Prostate gland (tissue), 2 donors: ENCODE data around the gene LZTS3. TPM values are rescaled to one million over a fixed set of nuclear protein-coding genes. Genes with fewer than 3 reads are reported as not detected.
"Not testable (repeated sequence)": the region's sequence is repeated elsewhere in the genome, so short reads cannot be mapped to it uniquely, and the experiment has no call there.

ENCODE experiments used
- DNase-seq: peaks from one replicate; pipeline ENCODE4 v3.0.0-alpha.2; 2019; ENCODE audit warnings: low spot score
- H3K27ac ChIP-seq, 2 donors: fragments of 200-600 bp; sonication (generic); 2 replicates each; pipeline ENCODE4 v1.5.1; 2017 to 2019
- H3K27me3 ChIP-seq: fragments of 200-600 bp; sonication (generic); replicated peaks from 2 replicates; pipeline ENCODE4 v1.5.1; 2019; ENCODE audit not compliant: insufficient read depth
- H3K36me3 ChIP-seq, 2 donors: fragments of 200-600 bp; sonication (generic); 1 replicate in 1 of 2; 2 replicates in 1 of 2; pipeline versions ENCODE4 v1.5.1 to v1.8.1; 2017 to 2019
- H3K4me1 ChIP-seq: fragments of 200-600 bp; sonication (generic); replicated peaks from 2 replicates; pipeline ENCODE4 v1.5.1; 2019
- H3K4me3 ChIP-seq, 2 donors: fragments of 200-600 bp; sonication (generic); 2 replicates each; pipeline ENCODE4 v1.5.1; 2017 to 2019
- H3K9me3 ChIP-seq: fragments of 200-600 bp; sonication (generic); 2 replicates; pipeline ENCODE4 v1.5.1; 2017
- POLR2A ChIP-seq: fragments of 450-650 bp; IDR thresholded peaks from one replicate; pipeline ENCODE4 v1.6.1; 2016; ENCODE audit warnings: antibody characterized with exemption, mild to moderate bottlenecking
- POLR2AphosphoS5 ChIP-seq: sonication (generic); formaldehyde crosslinking; IDR thresholded peaks from one replicate; pipeline ENCODE4 v1.6.1; 2017; ENCODE audit warnings: antibody characterized with exemption
- WGBS: methylation state at CpG from one replicate; pipeline ENCODE4 v1.1.5; 2018; 5-methylcytosine and 5-hydroxymethylcytosine counted together
- intact Hi-C: fragments of 100-400 bp; cut with DNase I; formaldehyde crosslinking; loops from one replicate; pipeline ENCODE4 v1.14.2; 2022
- total RNA-seq, 2 donors: library from RNA; depleted of rRNA; stranded (reverse); fragments of >200 nt; gene quantifications; one replicate each; pipeline ENCODE4 v1.1.0, GENCODE V29; 2016
- TF ChIP-seq, protein P1 (sequence below), 4 experiments: fragments of 200-600 bp in 2 of 4; fragments of 450-650 bp in 2 of 4; sonication (generic) in 2 of 4; IDR thresholded peaks; 1 replicate in 3 of 4; 2 replicates in 1 of 4; pipeline ENCODE4 v1.5.1; 2016 to 2019; ENCODE audit warnings: antibody characterized with exemption in 4 of 4, mild to moderate bottlenecking in 2 of 4, moderate library complexity in 2 of 4

The LZTS3 gene
- total RNA-seq, 2 donors from 2014 or later: 23.7 to 29.1 TPM

DNA sequence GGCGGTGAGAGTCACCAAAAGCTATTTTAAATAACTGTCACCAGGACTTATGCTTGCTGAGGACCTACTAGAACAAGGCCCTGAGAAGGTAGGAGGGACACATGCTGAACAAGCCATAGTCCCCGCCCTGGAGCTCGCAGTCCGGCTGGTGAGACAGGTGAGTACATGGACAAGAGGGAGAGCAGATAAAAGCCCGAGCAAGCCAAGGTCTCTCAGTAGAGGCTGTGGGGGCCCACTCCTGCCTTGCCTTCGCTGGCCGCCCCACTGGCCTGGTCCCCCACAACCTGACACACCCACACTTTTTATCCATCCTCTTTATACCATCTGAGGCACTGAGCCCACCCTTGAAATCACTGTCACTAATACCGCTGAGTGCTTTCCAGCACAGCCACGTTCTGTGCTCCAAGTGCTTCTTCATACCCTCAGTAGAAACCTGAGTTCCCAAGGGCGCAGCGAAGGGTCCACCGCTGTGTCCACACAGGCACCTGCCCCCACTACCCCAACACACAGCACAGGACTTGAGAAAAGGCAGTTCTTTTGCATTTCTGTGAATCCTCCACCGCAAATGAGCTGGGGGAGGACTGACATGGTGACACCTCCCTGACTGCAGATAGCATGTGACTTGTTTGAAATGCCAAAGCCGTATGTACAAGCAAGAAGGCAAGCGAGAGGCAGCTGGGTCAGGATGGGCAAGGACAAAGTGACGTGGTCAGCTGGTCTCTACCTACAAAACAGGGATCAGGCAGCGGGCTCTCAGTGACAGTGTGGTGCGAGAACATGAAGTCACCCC, 19.1 kb upstream of the LZTS3 start:
- Histone ChIP-seq H3K36me3 (peaks cover 26 to 33% of the 10 kb centered on the region in 2 donors), H3K9me3 (no peaks in the 10 kb centered on the region), H3K27ac (no peak overlapping the region), H3K27me3 (no peaks in the 10 kb centered on the region), H3K4me1 (no peaks in the 10 kb centered on the region), H3K4me3 (no peak overlapping the region)
- 91% methylated on average over 18 of the region's 18 CpGs for WGBS
- intact Hi-C loops: no loop called here
- TF ChIP-seq POLR2AphosphoS5 (no peak), POLR2A (no peak)
- TF ChIP-seq, protein P1, sequence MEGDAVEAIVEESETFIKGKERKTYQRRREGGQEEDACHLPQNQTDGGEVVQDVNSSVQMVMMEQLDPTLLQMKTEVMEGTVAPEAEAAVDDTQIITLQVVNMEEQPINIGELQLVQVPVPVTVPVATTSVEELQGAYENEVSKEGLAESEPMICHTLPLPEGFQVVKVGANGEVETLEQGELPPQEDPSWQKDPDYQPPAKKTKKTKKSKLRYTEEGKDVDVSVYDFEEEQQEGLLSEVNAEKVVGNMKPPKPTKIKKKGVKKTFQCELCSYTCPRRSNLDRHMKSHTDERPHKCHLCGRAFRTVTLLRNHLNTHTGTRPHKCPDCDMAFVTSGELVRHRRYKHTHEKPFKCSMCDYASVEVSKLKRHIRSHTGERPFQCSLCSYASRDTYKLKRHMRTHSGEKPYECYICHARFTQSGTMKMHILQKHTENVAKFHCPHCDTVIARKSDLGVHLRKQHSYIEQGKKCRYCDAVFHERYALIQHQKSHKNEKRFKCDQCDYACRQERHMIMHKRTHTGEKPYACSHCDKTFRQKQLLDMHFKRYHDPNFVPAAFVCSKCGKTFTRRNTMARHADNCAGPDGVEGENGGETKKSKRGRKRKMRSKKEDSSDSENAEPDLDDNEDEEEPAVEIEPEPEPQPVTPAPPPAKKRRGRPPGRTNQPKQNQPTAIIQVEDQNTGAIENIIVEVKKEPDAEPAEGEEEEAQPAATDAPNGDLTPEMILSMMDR (IDR thresholded peaks at IDR 0.05): no peak
- no peak for DNase-seq

DNA sequence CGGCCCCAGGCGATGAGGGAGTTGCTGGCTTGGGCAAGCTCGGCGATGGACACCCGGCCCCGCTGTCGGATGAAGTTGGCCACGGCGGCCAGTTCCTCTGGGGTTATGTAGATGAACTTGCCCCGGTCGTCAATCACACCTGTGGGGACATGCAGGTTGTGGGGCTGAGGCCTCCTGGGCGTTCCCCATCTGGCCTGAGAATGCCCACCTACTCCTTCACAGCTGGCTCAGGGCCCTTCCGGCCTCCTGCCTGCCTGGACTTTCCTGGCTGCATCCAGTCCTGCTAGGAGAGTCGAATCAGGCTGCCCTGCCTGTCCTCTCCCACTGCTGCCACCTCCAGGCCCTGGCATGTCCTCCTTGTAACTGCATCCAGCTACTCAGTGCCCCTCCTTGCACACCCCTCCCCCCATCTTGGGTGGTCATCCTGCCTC, 17.3 kb upstream of the LZTS3 start:
- intact Hi-C loops: no loop called here
- H3K27ac ChIP-seq: no peak overlapping the region
- no peaks in the 10 kb centered on the region for H3K27me3 ChIP-seq
- no peaks in the 10 kb centered on the region for H3K4me1 ChIP-seq
- H3K9me3 ChIP-seq: no peaks in the 10 kb centered on the region
- H3K4me3 ChIP-seq: no peak overlapping the region
- no peak for TF ChIP-seq POLR2AphosphoS5
- TF ChIP-seq POLR2A: no peak
- TF ChIP-seq, protein P1 (IDR thresholded peaks at IDR 0.05): no peak
- H3K36me3 ChIP-seq: peaks cover 26 to 33% of the 10 kb centered on the region in 2 donors
- no peak for DNase-seq
- 83% methylated on average over 13 of the region's 14 CpGs for WGBS

DNA sequence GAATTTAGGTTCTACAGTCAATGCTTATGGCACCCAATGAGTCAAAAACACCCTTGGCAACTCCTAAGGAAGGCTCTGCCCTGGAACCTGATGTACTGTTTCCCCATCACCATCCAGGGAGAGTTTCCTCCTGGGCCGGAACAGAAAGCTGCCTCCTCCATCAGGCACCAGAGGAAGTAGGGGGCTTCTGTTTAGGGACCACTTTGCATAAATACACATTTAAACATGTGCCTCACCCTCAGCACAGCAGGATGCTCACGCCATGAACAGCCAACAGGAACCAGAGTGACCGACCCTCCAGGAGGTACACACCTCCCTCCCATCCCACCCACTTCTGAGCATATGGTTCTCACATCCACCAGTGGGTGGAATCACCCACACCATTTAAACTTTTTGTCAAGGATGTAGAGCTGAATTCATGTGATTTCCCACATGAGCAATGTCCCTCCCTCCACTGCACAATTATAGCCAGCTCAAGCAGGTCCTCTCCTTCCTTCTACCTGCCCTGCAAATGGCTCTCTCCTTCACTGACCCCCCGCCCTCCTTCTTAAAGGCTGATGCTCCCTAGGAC, 16.3 kb upstream of the LZTS3 start:
- peaks cover 23 to 28% of the 10 kb centered on the region in 2 donors for H3K36me3 ChIP-seq
- WGBS: 84% methylated on average over 4 of the region's 4 CpGs
- TF ChIP-seq, protein P1 (IDR thresholded peaks at IDR 0.05): no peak
- no peak for TF ChIP-seq POLR2AphosphoS5
- TF ChIP-seq POLR2A: no peak

DNA sequence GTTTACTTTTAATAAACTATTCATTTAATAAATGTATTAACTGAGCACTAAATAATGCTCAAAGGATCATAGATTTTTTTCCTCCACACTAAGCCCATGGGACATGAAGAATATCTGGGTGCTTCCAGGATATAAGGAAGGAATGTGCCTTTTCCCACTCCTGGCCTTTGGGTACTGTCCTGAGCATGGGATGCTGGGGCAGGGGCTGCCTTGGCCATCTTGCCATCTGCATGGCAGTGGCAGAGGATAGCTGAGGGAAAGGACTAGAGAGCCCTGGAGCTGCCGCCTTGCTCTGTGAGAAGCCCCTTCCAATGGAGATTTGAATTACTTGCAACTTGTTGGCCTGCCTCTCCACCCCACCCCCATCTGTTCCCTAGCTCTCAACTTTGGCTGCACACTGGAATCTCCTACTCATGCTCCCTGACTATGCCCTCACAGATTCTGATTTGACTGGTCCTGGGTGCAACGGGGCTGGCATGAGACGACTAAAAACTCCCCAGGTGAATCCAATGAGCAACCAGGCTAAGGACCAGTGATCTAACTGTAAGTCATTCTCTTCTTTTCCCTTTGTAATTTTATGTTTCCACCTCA, 15.6 kb upstream of the LZTS3 start:
- intact Hi-C loops: no loop called here
- Histone ChIP-seq H3K27ac (no peak overlapping the region), H3K27me3 (no peaks in the 10 kb centered on the region), H3K9me3 (no peaks in the 10 kb centered on the region), H3K4me3 (no peak overlapping the region), H3K36me3 (peaks cover 19 to 20% of the 10 kb centered on the region in 2 donors), H3K4me1 (no peaks in the 10 kb centered on the region)
- WGBS: 79% methylated on average over 3 of the region's 3 CpGs
- TF ChIP-seq POLR2A (no peak), POLR2AphosphoS5 (no peak)
- no peak for DNase-seq

More for the DNA sequence above, 16.3 kb upstream of the LZTS3 start:
- Histone ChIP-seq H3K27me3 (no peaks in the 10 kb centered on the region), H3K27ac (no peak overlapping the region), H3K4me3 (no peak overlapping the region), H3K4me1 (no peaks in the 10 kb centered on the region), H3K9me3 (no peaks in the 10 kb centered on the region)
- intact Hi-C loops: no loop called here
- no peak for DNase-seq

DNA sequence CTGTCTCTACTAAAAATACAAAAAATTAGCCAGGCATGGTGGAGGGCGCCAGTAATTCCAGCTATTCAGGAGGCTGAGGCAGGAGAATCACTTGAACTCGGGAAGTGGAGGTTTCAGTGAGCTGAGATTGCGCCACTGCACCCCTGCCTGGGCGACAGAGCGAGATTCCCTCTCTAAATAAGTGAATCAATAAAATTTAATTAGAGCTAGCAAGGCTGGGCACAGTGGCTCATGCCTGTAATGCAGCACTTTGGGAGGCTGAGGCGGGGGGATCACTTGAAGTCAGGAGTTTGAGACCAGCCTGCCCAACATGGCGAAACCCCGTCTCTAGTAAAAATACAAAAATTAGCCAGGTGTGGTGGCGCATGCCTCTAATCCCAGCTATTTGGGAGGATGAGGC, 14.5 kb upstream of the LZTS3 start:
- H3K9me3 ChIP-seq, DNase-seq, H3K27me3 ChIP-seq, intact Hi-C loops, H3K27ac ChIP-seq, H3K4me1 ChIP-seq, H3K4me3 ChIP-seq: not testable (repeated sequence)
- H3K36me3 ChIP-seq: peaks cover 11 to 18% of the 10 kb centered on the region in 2 donors
- WGBS: 94% methylated on average over 9 of the region's 9 CpGs
